K562 (cell line): Measurements from ENCODE around the gene UQCC2. TPM values are rescaled to one million over a fixed set of nuclear protein-coding genes. Genes with fewer than 3 reads are reported as not detected.
A peak's percentile ranks its signal among the peaks of the same experiment; 100 is the strongest.

ENCODE experiments used
- ATAC-seq: fragments of 200-7000 bp; cut with Tn5 transposase; 3 replicates; pipeline ENCODE4 v1.9.1; 2020; ENCODE audit warnings: moderate library complexity
- Bru-seq: library from RNA; stranded (reverse); fragments of 400-500 nt; gene quantifications from one replicate; lab custom pipeline; 2021; lab: Mats Ljungman, UMichigan
- BruChase-seq, 2 experiments: library from RNA; stranded (reverse); fragments of 400-500 nt; gene quantifications; one replicate each; lab custom pipeline; 2021; lab: Mats Ljungman, UMichigan
- BruUV-seq: library from RNA; stranded (reverse); fragments of 400-500 nt; replicated peaks from 2 replicates; lab custom pipeline; 2021; lab: Mats Ljungman, UMichigan
- CTCF ChIA-PET: fragments of 300-600 bp; formaldehyde crosslinking; extraction: SDS; loops from one replicate; lab custom pipeline; 2021; ENCODE audit warnings: low intra/inter-chr PET ratio; lab: Yijun Ruan, JAX
- POLR2A ChIA-PET: fragments of 300-600, 350-650 bp; sonication (Branson Sonifier 250); formaldehyde crosslinking; extraction: SDS; loops from one replicate; lab custom pipeline; 2021; ENCODE audit warnings: antibody characterized with exemption, inconsistent platforms; lab: Yijun Ruan, JAX
- DNase-seq, 4 experiments: peaks; one replicate each; pipeline versions ENCODE4 v3.0.0 to v3.0.0-alpha.2; 2011 to 2018; ENCODE audit warnings: low spot score in 3 of 4, mixed read lengths in 3 of 4; ENCODE audit errors: extremely low read depth in 1 of 4
- FAIRE-seq: peaks from 2 replicates; lab custom pipeline; 2011; peaks lifted over from hg19 to GRCh38; lab: Jason Lieb, UNC
- H2AFZ ChIP-seq: 2 replicates; pipeline ENCODE4 v1.6.0; 2011; ENCODE audit warnings: low read depth, low read length, control low read depth, inconsistent platforms
- H3K27ac ChIP-seq: fragments of 200-600 bp; 3 replicates; pipeline ENCODE4 v1.8.0; 2011; ENCODE audit warnings: low read depth, mild to moderate bottlenecking, control low read depth, inconsistent platforms, low read length, moderate library complexity, mixed read lengths; ENCODE audit errors: extremely low read depth
- H3K27me3 ChIP-seq, 2 experiments: fragments of 300-600 bp in 1 of 2; 2 replicates in 1 of 2; 3 replicates in 1 of 2; pipeline versions ENCODE4 v1.6.0 to v1.8.0; 2011; ENCODE audit warnings: inconsistent platforms in 2 of 2, low read length in 2 of 2, mild to moderate bottlenecking in 1 of 2, mixed read lengths in 1 of 2, moderate library complexity in 1 of 2; ENCODE audit not compliant: control insufficient read depth in 2 of 2, insufficient read depth in 2 of 2
- H3K36me3 ChIP-seq: fragments of 300-600 bp; 3 replicates; pipeline ENCODE4 v1.8.0; 2011; ENCODE audit warnings: mild to moderate bottlenecking, low read length, inconsistent platforms; ENCODE audit not compliant: control insufficient read depth, insufficient read depth
- H3K4me1 ChIP-seq, 2 experiments: fragments of 200-600 bp in 1 of 2; replicated peaks in 1 of 2; 2 replicates in 1 of 2; 3 replicates in 1 of 2; pipeline versions ENCODE4 v1.5.1 to v1.8.0; 2011; ENCODE audit warnings: inconsistent platforms in 2 of 2, low read length in 2 of 2, mild to moderate bottlenecking in 1 of 2, mixed read lengths in 1 of 2, moderate library complexity in 1 of 2; ENCODE audit not compliant: control insufficient read depth in 2 of 2, insufficient read depth in 2 of 2
- H3K4me2 ChIP-seq: 2 replicates; pipeline ENCODE4 v1.6.1; 2011; ENCODE audit warnings: low read length, control low read depth, inconsistent platforms, mixed read lengths; ENCODE audit not compliant: insufficient read depth
- H3K4me3 ChIP-seq: fragments of 200-600 bp; sonication (generic), shearing (Covaris generic); 2 replicates; pipeline ENCODE4 v1.5.1; 2016; ENCODE audit warnings: control low read depth, inconsistent platforms
- H3K79me2 ChIP-seq: fragments of 200-600 bp; 3 replicates; pipeline ENCODE4 v1.8.0; 2011; ENCODE audit warnings: low read length, inconsistent platforms; ENCODE audit not compliant: control insufficient read depth, insufficient read depth
- H3K9ac ChIP-seq, 2 experiments: 2 replicates each; pipeline versions ENCODE4 v1.6.0 to v1.6.1; 2011; ENCODE audit warnings: low read depth in 2 of 2, low read length in 2 of 2, control low read depth in 1 of 2, inconsistent platforms in 1 of 2, mild to moderate bottlenecking in 1 of 2, mixed read lengths in 1 of 2; ENCODE audit not compliant: insufficient read depth in 1 of 2
- H3K9me1 ChIP-seq: one replicate; pipeline ENCODE4 v1.6.0; 2011; ENCODE audit warnings: inconsistent platforms, mild to moderate bottlenecking, low read length, moderate library complexity; ENCODE audit not compliant: control insufficient read depth, insufficient read depth
- H3K9me3 ChIP-seq: replicated peaks from 2 replicates; pipeline ENCODE4 v1.5.1; 2011; ENCODE audit warnings: low read depth, low read length, inconsistent platforms; ENCODE audit not compliant: control insufficient read depth, insufficient read depth
- H4K20me1 ChIP-seq: replicated peaks from 2 replicates; pipeline ENCODE4 v1.6.1; 2011; ENCODE audit warnings: low read length, inconsistent platforms, mixed read lengths; ENCODE audit not compliant: control insufficient read depth, insufficient read depth
- C11orf30 ChIP-seq: fragments of 450-650 bp; IDR thresholded peaks from 2 replicates; pipeline ENCODE4 v1.6.1; 2016; ENCODE audit warnings: low read depth, mild to moderate bottlenecking
- CC2D1A ChIP-seq: fragments of 450-650 bp; IDR thresholded peaks from 2 replicates; pipeline ENCODE4 v1.6.1; 2017; ENCODE audit warnings: mild to moderate bottlenecking
- CREB5 ChIP-seq: fragments of 250-450 bp; sonication (Bioruptor Pico); IDR thresholded peaks from 2 replicates; pipeline ENCODE4 v1.5.0; 2020; ENCODE audit warnings: mild to moderate bottlenecking
- CTCF ChIP-seq, 3 experiments: IDR thresholded peaks in 2 of 3; conservative IDR thresholded peaks in 1 of 3; 2 replicates each; pipeline ENCODE4 v1.5.1; 2011 to 2012; ENCODE audit warnings: low read length in 3 of 3, mild to moderate bottlenecking in 3 of 3, control low read depth in 2 of 3, improper control_type of control experiment in 1 of 3, inconsistent platforms in 1 of 3, low read depth in 1 of 3, mixed read lengths in 1 of 3, moderate library complexity in 1 of 3; ENCODE audit not compliant: insufficient read depth in 2 of 3
- KDM2B ChIP-seq: fragments of 250-450 bp; sonication (Bioruptor Pico); IDR thresholded peaks from 2 replicates; pipeline ENCODE4 v1.8.0; 2021; ENCODE audit warnings: mild to moderate bottlenecking, moderate library complexity
- NCOR1 ChIP-seq: fragments of 450-650 bp; IDR thresholded peaks from 2 replicates; pipeline ENCODE4 v1.6.1; 2016; ENCODE audit warnings: mild to moderate bottlenecking, moderate library complexity
- TRIM24 ChIP-seq, 2 experiments: fragments of 450-650 bp; IDR thresholded peaks; 2 replicates each; pipeline ENCODE4 v1.6.1; 2016
- ZNF274 ChIP-seq: IDR thresholded peaks from 2 replicates; pipeline ENCODE4 v1.6.1; 2011; ENCODE audit warnings: low read depth, mild to moderate bottlenecking, low read length, moderate library complexity, borderline replicate concordance
- ZNF584 ChIP-seq: fragments of 200-800 bp; sonication (Bioruptor generic); IDR thresholded peaks from 2 replicates; pipeline ENCODE4 v1.6.1; 2016; ENCODE audit warnings: low read depth, mild to moderate bottlenecking, missing genetic modification characterization, missing compliant biosample characterization
- WGBS: fragments of 100-300 bp; shearing (Covaris generic); methylation state at CpG from one replicate; pipeline ENCODE4 v1.1.6; 2016; ENCODE audit warnings: low coverage, mixed read lengths; ENCODE audit not compliant: insufficient coverage; ENCODE audit errors: missing lambda C conversion rate; 5-methylcytosine and 5-hydroxymethylcytosine counted together
- in situ Hi-C: fragments of 300-500 bp; cut with MboI; formaldehyde crosslinking; loops from 4 replicates; pipeline ENCODE4 v1.15.0; 2018; ENCODE audit warnings: inconsistent platforms, mixed read lengths
- intact Hi-C: fragments of 100-400 bp; cut with micrococcal nuclease; formaldehyde crosslinking; loops from 2 replicates; pipeline ENCODE4 v1.14.2; 2022
- long read RNA-seq, 3 experiments: library from polyadenylated mRNA in 2 of 3; library from RNA in 1 of 3; unstranded in 2 of 3; stranded (forward) in 1 of 3; transcript quantifications; one replicate each; pipeline ENCODE4 v2.0.0, GENCODE V29; 2019 to 2022
- polyA minus RNA-seq, 3 experiments: library from RNA; depleted of rRNA, polyadenylated mRNA; stranded (reverse); fragments of >200 nt; gene quantifications; 2 replicates each; pipeline ENCODE4 v1.2.3, GENCODE V29; 2011
- polyA plus RNA-seq, 8 experiments: library from polyadenylated mRNA; depleted of rRNA in 4 of 8; stranded (reverse) in 5 of 8; unstranded in 3 of 8; fragments of >200 nt; fragmentation: Nextera tagmentation in 2 of 8; fragmentation: Illumina TruSeq in 1 of 8; extraction: Ambion mirVana in 2 of 8; extraction: Trizol in 1 of 8; gene quantifications; 2 replicates each; pipeline versions ENCODE4 v1.2.1 to v1.2.3, GENCODE V29; 2011 to 2014; ENCODE audit warnings: inconsistent platforms in 1 of 8, missing spikeins in 1 of 8
- total RNA-seq, 7 experiments: library from RNA; depleted of rRNA in 6 of 7; stranded (reverse); fragments of >200 nt in 6 of 7; fragmentation: Illumina TruSeq in 2 of 7; extraction: Trizol in 2 of 7; gene quantifications; 2 replicates each; pipeline versions ENCODE4 v1.2.1 to v1.2.3, GENCODE V29; 2011 to 2021; ENCODE audit warnings: low replicate concordance in 1 of 7

The UQCC2 gene
- 19.9 and 36.1 TPM in 2 replicates for total RNA-seq (2011; cell fraction: chromatin; rRNA removed; ENCODE audit: low replicate concordance)
- total RNA-seq (2011; cell fraction: nucleolus; rRNA removed): 29.5 and 31.9 TPM in 2 replicates
- total RNA-seq (2011; cell fraction: nucleoplasm; rRNA removed): 27.8 and 33.5 TPM in 2 replicates
- total RNA-seq (2014; rRNA removed) (63.3 and 92.9 TPM in 2 replicates), total RNA-seq (2014; rRNA removed; fragmentation: Illumina TruSeq; extraction: Trizol) (140 and 158 TPM in 2 replicates), total RNA-seq (2015; rRNA removed; fragmentation: Illumina TruSeq; extraction: Trizol) (113 and 133 TPM in 2 replicates), total RNA-seq (2021) (161 and 179 TPM in 2 replicates), polyA plus RNA-seq (2011; rRNA removed) (128 and 161 TPM in 2 replicates), polyA plus RNA-seq (2014; fragmentation: Illumina TruSeq; extraction: Trizol) (110 and 119 TPM in 2 replicates), polyA plus RNA-seq (2014; fragmentation: Nextera tagmentation; extraction: Ambion mirVana) (100 to 1,000 TPM; 832 to 927 TPM), polyA plus RNA-seq (2014; rRNA removed) (58.5 and 98.3 TPM in 2 replicates), polyA minus RNA-seq (2011; rRNA and poly(A)+ RNA removed) (17.7 and 23.0 TPM in 2 replicates), Bru-seq, nascent RNA (percentile 90 among the genes with signal in this experiment), BruChase-seq, experiment 1, labeled RNA remaining after a 2-hour chase (percentile 77 among the genes with signal in this experiment), BruChase-seq, experiment 2, labeled RNA remaining after a 6-hour chase (percentile 74 among the genes with signal in this experiment)
- 49.2 and 81.5 TPM in 2 replicates for polyA plus RNA-seq (2011; cell fraction: cytosol; rRNA removed)
- 67.5 and 72.8 TPM in 2 replicates for polyA plus RNA-seq (2011; cell fraction: nucleus; rRNA removed)
- polyA plus RNA-seq (2012): 166 and 322 TPM in 2 replicates
- polyA minus RNA-seq (2011; cell fraction: cytosol; rRNA and poly(A)+ RNA removed): 19.1 and 24.0 TPM in 2 replicates
- 17.8 and 17.9 TPM in 2 replicates for polyA minus RNA-seq (2011; cell fraction: nucleus; rRNA and poly(A)+ RNA removed)
- long read RNA-seq, experiment 1, full-length matches to known transcripts: 209 of 235 reads
- long read RNA-seq, experiment 1, partial matches to known transcripts: 16 of 235 reads
- long read RNA-seq, experiment 1, other reads (novel, unspliced or antisense): 10 of 235 reads
- long read RNA-seq, experiment 2, full-length matches to known transcripts: 148 of 158 reads
- long read RNA-seq, experiment 2, partial matches to known transcripts: 4 of 158 reads
- long read RNA-seq, experiment 2, other reads (novel, unspliced or antisense): 6 of 158 reads
- long read RNA-seq, experiment 3, transcript UQCC2-204 (4 exons, 1,314 nt): major isoform, 158 of 161 reads
- long read RNA-seq, experiment 3, partial matches to known transcripts: 2 of 161 reads
- long read RNA-seq, experiment 3, other reads (novel, unspliced or antisense): 1 of 161 reads

GRCh38 chr6:33711140-33712129 lies at the start of gene UQCC2:
Gene UQCC2 (minus strand): TSS chr6:33711700. CDS start chr6:33711686, 14 bp downstream.
- peak within 1 kb of the TSS; percentile 97 for H2AFZ ChIP-seq
- H3K79me2 ChIP-seq: peaks cover 25% of the 10 kb centered on the region
- FAIRE-seq (peak; percentile 96), DNase-seq (peak; percentile 99 to 100 (median 100)), ATAC-seq (peak; percentile 98)
- H3K4me1 ChIP-seq: peaks cover 12 to 19% of the 10 kb centered on the region in 2 experiments
- ChIA-PET POLR2A (interaction anchor here (0.6 to 2.1 kb wide), 26 partner anchors 9 to 898 kb away, joined by 3 to 14 read pairs (median 4); partner anchors contain the start of genes BAK1 and ITPR3), CTCF (interaction anchor here (0.5 to 2.3 kb wide), 5 partner anchors 33 to 444 kb away, joined by 3 to 14 read pairs (median 4); partner anchors contain the start of gene IP6K3)
- TSS peak; percentile 51 for BruUV-seq
- peak within 1 kb of the TSS; percentile 93 for H3K27ac ChIP-seq
- in situ Hi-C loops (no loop called here), intact Hi-C loops (loop anchor here (1.0 kb wide), 2 partner anchors 33 to 51 kb away; no protein-coding TSS in a partner anchor)
- peak within 1 kb of the TSS; percentile 96 for H3K4me2 ChIP-seq
- no peaks in the 10 kb centered on the region for H3K9me1 ChIP-seq
- H3K4me3 ChIP-seq: peak within 1 kb of the TSS; percentile 58
- H3K36me3 ChIP-seq: peaks cover 40% of the 10 kb centered on the region
- peak within 1 kb of the TSS; percentile 90 to 98 for H3K9ac ChIP-seq
- H3K27me3 ChIP-seq: peaks cover 0 to 11% of the 10 kb centered on the region in 2 experiments; a peak in 4 of 5 replicates
- no peaks in the 10 kb centered on the region for H4K20me1 ChIP-seq
- H3K9me3 ChIP-seq: no peaks in the 10 kb centered on the region
- WGBS: 4% methylated on average over 62 of the region's 73 CpGs
- no peak; the same call in 1 of the 2 replicates for TF ChIP-seq CC2D1A
- no peak for TF ChIP-seq KDM2B
- TF ChIP-seq CREB5 (CRISPR knock-in tag): no peak
- TF ChIP-seq TRIM24 (IDR thresholded peaks at IDR 0.05): no peak
- 0 out of 2 replicates have a peak, but pooled peaks have one; percentile 18 for TF ChIP-seq NCOR1
- TF ChIP-seq ZNF584 (CRISPR knock-in tag): no peak
- TF ChIP-seq CTCF (IDR thresholded peaks at IDR 0.05 in 2 of 3, conservative IDR thresholded peaks at IDR 0.05 in 1 of 3; ENCODE audit: insufficient read depth in 2 of 3, low read depth in 1 of 3, low read length in 3 of 3): peak; percentile 91 to 98 (median 93)
- TF ChIP-seq ZNF274: no peak
- peak; percentile 48 for TF ChIP-seq C11orf30
